MM.1S (cell line): Measurements from ENCODE around the gene MEIS2.

Source experiments
- CTCF ChIP-seq: fragments of 300-600 bp; sonication (generic); IDR thresholded peaks from 2 replicates; pipeline ENCODE4 v1.5.1; 2016; ENCODE audit warnings: antibody characterized with exemption, low read length, mixed read lengths
- EZH2 ChIP-seq: fragments of 300-600 bp; sonication (generic); optimal IDR thresholded peaks from 2 replicates; pipeline ENCODE3; 2017; ENCODE audit warnings: low read depth, mild to moderate bottlenecking, antibody characterized with exemption, low read length, mixed read lengths
- EZH2phosphoT487 ChIP-seq: fragments of 300-600 bp; sonication (generic); IDR thresholded peaks from 2 replicates; pipeline ENCODE4 v1.6.1; 2018; ENCODE audit warnings: antibody characterized with exemption, low read length

- TF ChIP-seq CTCF (no peak), EZH2 (no peak), EZH2phosphoT487 (no peak)
These were observed 1.7 kb downstream of the MEIS2 start for GRCh38 chr15:37098468-37099318.
